Fibroblast of lung (primary cell): ENCODE measurements around the gene MVP. TPM values are rescaled to one million over a fixed set of nuclear protein-coding genes. Genes with fewer than 3 reads are reported as not detected.

ENCODE experiments used
- DNase-seq, 2 donors: peaks; one replicate each; pipeline versions ENCODE4 v3.0.0 to v3.0.0-alpha.2; 2010; ENCODE audit warnings: low read depth in 2 of 2
- H2AFZ ChIP-seq: 2 replicates; pipeline ENCODE4 v1.5.1; 2012; ENCODE audit warnings: low read length, control low read depth, inconsistent platforms
- H3K27ac ChIP-seq: 2 replicates; pipeline ENCODE4 v1.5.1; 2011; ENCODE audit warnings: low read length, control low read depth; ENCODE audit not compliant: insufficient read depth
- H3K27me3 ChIP-seq: 2 replicates; pipeline ENCODE4 v1.5.1; 2011; ENCODE audit warnings: mild to moderate bottlenecking, low read length; ENCODE audit not compliant: control insufficient read depth, insufficient read depth
- H3K36me3 ChIP-seq: 2 replicates; pipeline ENCODE4 v1.5.1; 2011; ENCODE audit warnings: low read length; ENCODE audit not compliant: control insufficient read depth, insufficient read depth
- H3K4me1 ChIP-seq: 2 replicates; pipeline ENCODE4 v1.5.1; 2011; ENCODE audit warnings: low read length; ENCODE audit not compliant: control insufficient read depth, insufficient read depth; ENCODE audit errors: extremely low read depth
- H3K4me2 ChIP-seq: 2 replicates; pipeline ENCODE4 v1.5.1; 2011; ENCODE audit warnings: low read length, control low read depth; ENCODE audit not compliant: insufficient read depth; ENCODE audit errors: extremely low read depth
- H3K4me3 ChIP-seq, 4 experiments: fragments of 200-600 bp in 1 of 4; sonication (generic) in 1 of 4; replicated peaks in 1 of 4; 2 replicates each; pipeline ENCODE4 v1.5.1; 2011 to 2016; ENCODE audit warnings: low read length in 4 of 4, low read depth in 3 of 4, mild to moderate bottlenecking in 3 of 4, control low read depth in 2 of 4, inconsistent platforms in 1 of 4, mixed read lengths in 1 of 4; ENCODE audit not compliant: insufficient read depth in 1 of 4; ENCODE audit errors: control extremely low read depth in 1 of 4
- H3K79me2 ChIP-seq: 2 replicates; pipeline ENCODE4 v1.5.1; 2012; ENCODE audit warnings: mild to moderate bottlenecking, low read length, inconsistent platforms; ENCODE audit not compliant: control insufficient read depth, insufficient read depth
- H3K9ac ChIP-seq: 2 replicates; pipeline ENCODE4 v1.5.1; 2011; ENCODE audit warnings: mild to moderate bottlenecking, low read length, control low read depth; ENCODE audit not compliant: insufficient read depth
- H3K9me3 ChIP-seq: 2 replicates; pipeline ENCODE4 v1.5.1; 2012; ENCODE audit warnings: low read depth, low read length; ENCODE audit not compliant: control insufficient read depth, insufficient read depth
- H4K20me1 ChIP-seq: 2 replicates; pipeline ENCODE4 v1.5.1; 2011; ENCODE audit warnings: low read length; ENCODE audit not compliant: control insufficient read depth, insufficient read depth; ENCODE audit errors: extremely low read depth
- CTCF ChIP-seq, 2 donors: IDR thresholded peaks in 1 of 2; conservative IDR thresholded peaks in 1 of 2; 1 replicate in 1 of 2; 2 replicates in 1 of 2; pipeline ENCODE4 v1.5.1; 2011 to 2012; ENCODE audit warnings: low read length in 2 of 2, control low read depth in 1 of 2, inconsistent platforms in 1 of 2, low read depth in 1 of 2, mild to moderate bottlenecking in 1 of 2
- EZH2 ChIP-seq: IDR thresholded peaks from 2 replicates; pipeline ENCODE4 v1.5.1; 2012; ENCODE audit warnings: low read length, control low read depth, mild to moderate bottlenecking; ENCODE audit errors: missing control alignments
- polyA plus RNA-seq, 2 donors: library from polyadenylated mRNA; depleted of rRNA in 1 of 2; stranded (reverse) in 1 of 2; unstranded in 1 of 2; fragments of >200 nt; gene quantifications; 2 replicates each; pipeline ENCODE4 v1.2.1, GENCODE V29; 2011 to 2012; ENCODE audit warnings: missing spikeins in 1 of 2
- total RNA-seq: library from RNA; depleted of rRNA; stranded (reverse); fragments of >200 nt; gene quantifications from 2 replicates; pipeline ENCODE4 v1.2.1, GENCODE V29; 2014

The MVP gene
- total and polyA plus RNA-seq, 2 donors (not counting 1 experiment from before 2014, with no cell fraction given): 208 to 518 TPM

- H3K27ac ChIP-seq: no peak overlapping the region
- no peaks in the 10 kb centered on the region for H3K4me1 ChIP-seq
- H3K36me3 ChIP-seq: no peaks in the 10 kb centered on the region
- TF ChIP-seq EZH2 (no peak), CTCF (conservative IDR thresholded peaks at IDR 0.05 in 1 of 2, IDR thresholded peaks at IDR 0.05 in 1 of 2; ENCODE audit: low read depth in 1 of 2, low read length in 2 of 2) (no peak)
- no peak overlapping the region for H3K4me3 ChIP-seq
- H3K27me3 ChIP-seq: peaks cover 13% of the 10 kb centered on the region
- no peaks in the 10 kb centered on the region for H3K9me3 ChIP-seq
- H3K79me2 ChIP-seq: no peaks in the 10 kb centered on the region
- DNase-seq: no peak
- H3K4me2 ChIP-seq: no peak overlapping the region
- no peak overlapping the region for H2AFZ ChIP-seq
- no peak overlapping the region for H3K9ac ChIP-seq
- no peaks in the 10 kb centered on the region for H4K20me1 ChIP-seq
These were observed 53.1 kb downstream of the MVP start for GRCh38 chr16:29873319-29873718.

- TF ChIP-seq CTCF (conservative IDR thresholded peaks at IDR 0.05 in 1 of 2, IDR thresholded peaks at IDR 0.05 in 1 of 2; ENCODE audit: low read depth in 1 of 2, low read length in 2 of 2): no peak
- TF ChIP-seq EZH2: no peak
These were observed 54.9 kb downstream of the MVP start for GRCh38 chr16:29875206-29875605.

GRCh38 chr16:29876217-29876593 is 55.9 kb downstream of the MVP start:
- no peak overlapping the region for H3K9ac ChIP-seq
- DNase-seq: no peak
- H3K9me3 ChIP-seq: no peaks in the 10 kb centered on the region
- H3K4me3 ChIP-seq: peak overlapping the region in 1 of 4 experiments; percentile 25
- peak overlapping the region; percentile 44 for H3K4me2 ChIP-seq
- no peaks in the 10 kb centered on the region for H4K20me1 ChIP-seq
- no peaks in the 10 kb centered on the region for H3K36me3 ChIP-seq
- TF ChIP-seq CTCF (conservative IDR thresholded peaks at IDR 0.05 in 1 of 2, IDR thresholded peaks at IDR 0.05 in 1 of 2; ENCODE audit: low read depth in 1 of 2, low read length in 2 of 2): no peak
- peak; percentile 37 for TF ChIP-seq EZH2
- no peak overlapping the region for H2AFZ ChIP-seq
- H3K4me1 ChIP-seq: no peaks in the 10 kb centered on the region
- peaks cover 13% of the 10 kb centered on the region for H3K27me3 ChIP-seq
- H3K27ac ChIP-seq: no peak overlapping the region
- no peaks in the 10 kb centered on the region for H3K79me2 ChIP-seq

More at GRCh38 chr16:29875206-29875605, 54.9 kb downstream of the MVP start:
- Histone ChIP-seq H3K4me3 (no peak overlapping the region), H3K9me3 (no peaks in the 10 kb centered on the region), H3K27ac (no peak overlapping the region), H3K4me2 (no peak overlapping the region), H3K36me3 (no peaks in the 10 kb centered on the region), H2AFZ (no peak overlapping the region), H3K79me2 (no peaks in the 10 kb centered on the region), H3K27me3 (peaks cover 13% of the 10 kb centered on the region), H4K20me1 (no peaks in the 10 kb centered on the region), H3K9ac (no peak overlapping the region), H3K4me1 (no peaks in the 10 kb centered on the region)
- no peak for DNase-seq
